HG03457 (cell line): Measurements from ENCODE around the gene NID2.

Source experiments
- ATAC-seq: cut with Tn5 transposase; IDR thresholded peaks from one replicate; pipeline ENCODE4 v1.9.1; 2021; ENCODE audit warnings: moderate number of reproducible peaks; ENCODE audit not compliant: unreplicated experiment

The NID2 gene

DNA sequence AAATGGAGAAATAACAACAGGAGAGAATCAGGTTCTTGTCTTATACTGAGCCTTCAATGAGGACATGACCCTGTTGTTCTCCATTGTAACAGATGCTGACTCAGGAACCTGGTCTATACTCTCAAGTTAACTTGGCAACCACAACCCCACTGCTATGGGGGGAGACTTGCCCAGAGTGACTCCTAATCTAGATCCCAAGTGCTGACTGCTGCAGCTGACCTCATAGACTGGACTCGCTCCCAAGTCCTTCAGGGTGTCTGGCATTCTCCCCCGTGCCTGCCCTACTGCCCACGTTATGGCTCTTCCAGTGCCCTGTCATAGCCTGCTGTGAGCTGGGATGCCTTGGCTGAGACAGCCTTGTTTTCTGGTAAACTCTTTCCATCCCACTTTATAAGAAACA, 37.1 kb downstream of the NID2 start:
- no peak for ATAC-seq

DNA sequence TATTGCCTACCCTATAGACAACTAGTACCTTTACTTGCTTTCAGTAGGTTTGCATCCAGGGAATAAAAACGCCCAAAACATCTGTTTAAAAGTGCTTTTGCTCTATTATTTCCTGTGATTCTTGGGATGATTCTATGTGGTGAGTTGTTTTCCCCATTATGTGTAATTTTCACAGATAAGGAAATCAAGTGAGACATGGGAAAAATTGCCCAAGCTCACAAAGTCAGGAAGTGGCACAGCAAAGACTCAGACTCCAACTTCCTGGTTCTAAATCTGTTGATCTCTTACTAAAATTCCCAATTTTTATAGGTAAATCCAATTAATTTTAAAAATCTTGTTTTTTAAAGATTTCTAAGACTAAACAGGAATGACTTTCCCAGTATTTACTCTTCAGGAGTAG, 39.0 kb downstream of the NID2 start:
- ATAC-seq: no peak

DNA sequence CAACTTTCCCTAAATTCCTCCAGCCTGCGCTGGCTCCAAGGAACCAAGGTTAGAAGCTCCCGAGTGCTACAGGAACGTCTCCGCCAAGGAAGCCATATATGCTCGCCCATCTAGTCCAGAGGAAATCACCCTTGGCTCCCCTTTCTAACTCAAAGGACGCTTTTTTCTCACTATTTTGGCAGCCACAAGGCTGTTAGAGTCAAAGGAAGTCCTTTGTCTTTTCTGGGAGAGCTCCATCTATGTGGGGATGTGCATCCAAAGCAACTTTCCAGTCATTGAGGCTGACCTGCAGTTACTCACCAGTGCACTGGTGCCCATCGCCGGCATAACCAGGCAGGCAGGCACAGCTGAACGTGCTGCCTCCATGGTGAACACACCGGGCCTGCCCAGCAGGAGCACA, 42.0 kb downstream of the NID2 start:
- no peak for ATAC-seq

DNA sequence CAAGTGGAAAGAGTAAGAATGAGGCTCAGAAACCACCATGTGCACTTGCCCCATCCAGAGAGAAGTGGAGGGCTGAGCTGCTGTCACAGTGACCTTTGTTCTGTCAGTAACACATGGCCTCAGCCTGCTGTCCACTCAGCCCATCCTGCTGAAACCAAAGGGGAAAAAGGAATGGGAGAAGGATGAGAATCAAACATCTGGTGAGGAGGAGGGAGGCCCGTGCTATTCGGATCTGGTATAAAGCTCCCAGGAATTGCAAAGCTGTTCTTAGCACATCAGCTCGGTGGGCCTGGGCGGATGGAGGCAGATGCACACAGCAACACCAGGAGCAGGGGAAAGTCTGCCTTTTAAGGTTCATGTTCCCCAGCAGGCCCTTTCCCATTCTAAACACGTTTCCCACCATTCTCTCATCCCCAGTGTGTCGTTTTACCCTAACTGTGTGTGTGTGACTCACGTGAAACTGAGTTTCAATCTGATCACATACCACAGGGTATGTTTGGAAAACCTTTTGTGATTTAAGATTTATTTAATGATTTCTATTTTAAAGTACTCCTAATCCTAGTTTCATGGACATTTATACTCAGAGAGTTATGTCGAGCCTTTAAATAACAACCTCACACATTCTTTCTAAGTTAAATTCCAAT, 42.7 kb downstream of the NID2 start:
- ATAC-seq: no peak

DNA sequence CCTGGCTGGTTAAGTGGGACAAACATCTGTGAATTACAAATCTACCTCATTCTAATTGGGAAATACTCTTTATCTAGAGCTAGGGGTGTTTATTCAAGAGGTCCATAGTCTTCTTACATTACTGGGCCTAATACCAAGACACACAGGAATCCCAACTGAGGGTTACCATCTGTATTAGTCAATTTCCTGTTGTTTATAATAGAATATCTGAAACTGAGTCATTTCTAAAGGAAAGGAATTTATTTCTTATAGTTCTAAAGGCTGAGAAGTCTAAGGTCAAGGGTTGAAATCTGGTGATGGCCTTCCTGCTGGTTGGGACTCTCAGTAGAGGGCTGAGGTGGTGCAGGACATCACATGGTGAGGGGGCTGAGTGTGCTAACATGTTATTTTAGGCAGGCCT, 43.5 kb downstream of the NID2 start:
- no peak for ATAC-seq

DNA sequence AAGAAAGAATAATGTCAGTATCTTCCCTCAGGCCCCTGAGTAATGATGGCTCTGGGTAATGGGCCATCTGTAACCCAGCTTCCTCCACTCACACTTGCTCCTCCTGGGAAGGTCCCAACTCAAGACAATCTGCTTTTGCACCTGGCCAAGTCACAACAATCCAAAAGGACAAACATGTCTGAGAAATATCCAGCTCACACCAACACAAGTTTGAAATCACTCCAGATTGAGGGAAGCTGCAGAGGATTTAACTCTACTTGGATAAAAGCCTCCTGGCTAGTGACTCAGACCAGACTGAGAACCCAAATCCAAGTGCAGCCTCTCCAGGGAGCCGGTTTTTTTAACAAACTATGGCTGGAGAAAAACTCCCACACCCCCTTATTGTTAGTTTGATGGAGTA, 45.3 kb downstream of the NID2 start:
- no peak for ATAC-seq

DNA sequence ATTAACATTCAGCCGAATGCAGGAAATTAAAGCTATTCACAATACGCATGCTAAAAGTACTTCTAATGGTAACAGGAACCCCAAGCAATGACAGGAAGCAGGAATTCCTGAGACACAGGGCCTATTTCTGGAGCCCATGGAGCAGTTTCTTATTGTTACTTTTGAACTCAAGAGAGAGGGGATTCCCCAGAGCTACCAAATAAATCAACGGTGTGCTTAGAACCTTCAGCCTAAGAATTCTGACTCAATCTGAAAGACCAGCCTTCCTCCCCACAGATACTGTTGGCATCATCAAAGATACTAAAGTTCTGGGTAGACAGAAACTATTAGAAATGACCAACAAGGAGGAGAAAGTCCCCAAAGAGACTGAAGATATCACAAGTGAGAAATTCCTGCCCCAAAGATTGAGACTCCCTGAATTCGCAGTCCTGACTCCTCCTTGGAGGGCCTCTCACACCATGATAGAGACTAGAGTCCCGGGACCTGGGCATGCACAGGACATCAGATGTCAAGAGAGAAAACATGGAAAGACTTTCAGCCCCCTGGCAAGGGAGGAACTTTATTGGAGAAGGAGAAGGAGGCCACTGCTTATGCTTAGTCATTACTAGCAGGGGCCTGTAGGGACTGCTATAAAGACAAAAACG, 46.8 kb downstream of the NID2 start:
- peak; percentile 74 for ATAC-seq

DNA sequence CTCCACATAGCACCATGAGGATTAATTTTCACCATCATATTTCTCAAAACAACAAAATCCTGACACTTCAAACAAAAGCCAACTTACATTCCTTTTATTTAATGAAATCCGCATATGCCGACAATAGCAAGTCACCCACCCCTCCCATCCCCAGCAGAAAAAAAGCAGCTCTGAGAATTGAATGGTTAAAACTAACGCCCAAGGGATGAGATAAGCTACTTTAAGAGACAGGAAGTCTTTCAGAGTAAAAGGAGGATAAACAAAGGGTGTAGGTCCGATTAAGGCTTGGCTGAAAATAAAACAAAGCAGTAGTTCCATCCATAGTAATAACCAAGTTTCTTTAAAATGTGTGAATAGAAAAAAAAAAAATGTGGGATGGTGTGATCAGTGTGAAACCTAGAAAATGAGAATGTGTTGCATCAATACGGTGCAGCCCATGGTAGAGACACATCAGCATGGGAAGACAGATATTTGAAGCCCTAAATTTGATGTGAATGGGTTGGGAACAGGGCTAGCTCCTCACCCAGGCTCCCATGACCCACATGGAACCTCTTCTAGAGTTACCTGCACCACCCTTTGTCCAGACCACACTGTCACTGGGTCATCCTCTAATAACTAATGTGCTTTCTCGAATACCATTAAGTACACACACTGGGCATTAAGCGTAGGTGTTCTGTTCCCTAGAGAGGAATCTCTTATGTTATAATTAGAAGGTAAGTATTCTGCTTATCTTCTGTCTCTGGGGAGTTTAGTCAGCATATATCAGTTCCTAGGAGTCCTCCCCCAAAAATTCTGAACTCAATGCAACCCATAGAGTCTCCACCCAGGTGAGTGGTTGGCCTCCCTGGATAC, 47.8 kb downstream of the NID2 start:
- ATAC-seq: no peak

DNA sequence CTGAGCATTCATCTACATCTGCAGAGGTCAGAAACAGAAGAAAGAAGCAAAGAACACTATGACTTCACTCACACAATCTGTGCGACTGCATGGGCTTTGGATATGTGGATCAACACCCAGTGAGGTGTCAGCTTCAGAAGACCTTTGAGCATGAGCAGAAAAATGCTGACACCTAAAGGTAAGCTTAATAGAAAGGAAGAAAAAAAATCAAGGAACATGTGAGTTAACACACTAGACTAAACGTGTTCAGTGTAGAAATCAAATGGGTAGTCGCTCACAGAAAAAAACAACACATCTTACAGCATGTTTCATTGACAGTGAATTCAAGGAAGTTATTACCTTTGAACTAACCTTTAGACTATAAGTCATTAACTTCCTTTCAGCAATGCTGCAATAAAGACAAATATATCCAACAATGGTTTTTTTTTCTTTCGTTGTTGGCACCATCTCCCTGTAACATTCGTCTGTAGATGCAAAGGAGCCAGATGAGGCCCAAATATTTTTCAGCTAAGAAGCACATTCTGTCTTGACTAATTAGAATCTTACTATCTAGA, 48.6 kb downstream of the NID2 start:
- no peak for ATAC-seq

DNA sequence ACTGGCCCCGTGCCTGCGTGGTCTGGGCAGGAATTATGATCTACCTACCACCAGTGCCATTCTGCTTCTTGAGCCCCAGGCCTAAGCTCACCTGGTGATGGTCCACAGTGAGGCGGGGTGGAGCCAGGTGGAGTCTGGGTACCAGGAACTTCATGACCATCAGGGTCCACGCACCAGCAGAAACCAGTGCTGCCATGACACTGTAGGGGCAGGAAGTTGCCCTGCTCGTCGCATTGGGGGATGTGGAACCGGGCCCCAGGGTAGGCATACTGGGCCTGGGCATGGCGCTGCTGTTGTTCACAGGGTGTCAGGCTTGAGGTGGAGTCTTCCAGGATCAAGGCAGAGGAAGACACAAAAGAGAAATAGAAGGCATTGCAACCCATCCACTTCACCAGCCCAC, 49.9 kb downstream of the NID2 start:
- ATAC-seq: no peak

DNA sequence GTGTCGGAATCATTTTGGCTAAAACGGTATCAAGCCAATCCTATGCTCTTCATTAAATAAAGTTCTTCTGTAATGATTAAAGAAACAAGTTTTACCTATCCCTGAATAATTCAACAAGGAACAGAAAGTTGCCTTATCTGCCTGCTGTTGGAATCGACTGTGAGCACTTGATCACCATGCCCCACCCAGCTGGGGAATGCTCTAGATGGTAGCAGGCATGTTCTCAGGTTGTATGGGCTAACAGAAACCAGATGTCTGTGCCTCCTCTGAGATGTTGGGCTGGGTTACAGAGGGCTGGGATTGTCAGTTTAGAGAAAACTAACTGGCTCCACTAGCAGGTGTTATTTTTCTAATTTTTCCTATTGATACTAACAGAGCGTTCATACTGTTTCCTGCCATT, 50.6 kb downstream of the NID2 start:
- no peak for ATAC-seq

DNA sequence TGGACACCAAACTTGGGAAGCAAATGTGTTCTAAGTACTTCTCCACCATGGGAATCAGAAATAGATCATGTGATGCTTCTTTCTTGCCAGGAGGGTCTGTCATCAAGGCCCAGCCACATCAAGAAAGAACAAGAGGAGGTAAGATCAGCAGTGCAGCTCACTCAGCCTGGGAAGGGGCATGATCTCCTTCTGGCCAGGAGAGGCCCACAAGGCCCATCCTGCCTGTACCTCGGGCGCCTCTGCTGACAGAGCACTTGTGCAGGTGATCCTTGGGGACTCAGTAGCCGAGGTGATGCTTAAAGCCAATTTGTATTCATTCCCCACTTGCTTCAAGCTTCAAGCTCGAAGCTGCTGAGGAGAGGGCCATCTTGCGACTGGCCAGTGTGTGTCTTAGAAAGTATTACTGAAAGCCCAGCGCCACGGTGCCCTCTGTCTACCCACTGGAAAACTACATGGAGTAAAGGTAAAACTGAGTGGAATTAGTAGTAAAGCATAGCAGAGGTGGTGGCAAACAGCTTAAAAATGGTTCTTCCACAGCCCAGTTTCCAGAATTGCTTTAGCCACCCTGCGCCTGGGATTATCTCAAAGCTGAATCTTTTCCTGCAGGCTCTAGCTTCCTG, 53.3 kb downstream of the NID2 start:
- no peak for ATAC-seq

DNA sequence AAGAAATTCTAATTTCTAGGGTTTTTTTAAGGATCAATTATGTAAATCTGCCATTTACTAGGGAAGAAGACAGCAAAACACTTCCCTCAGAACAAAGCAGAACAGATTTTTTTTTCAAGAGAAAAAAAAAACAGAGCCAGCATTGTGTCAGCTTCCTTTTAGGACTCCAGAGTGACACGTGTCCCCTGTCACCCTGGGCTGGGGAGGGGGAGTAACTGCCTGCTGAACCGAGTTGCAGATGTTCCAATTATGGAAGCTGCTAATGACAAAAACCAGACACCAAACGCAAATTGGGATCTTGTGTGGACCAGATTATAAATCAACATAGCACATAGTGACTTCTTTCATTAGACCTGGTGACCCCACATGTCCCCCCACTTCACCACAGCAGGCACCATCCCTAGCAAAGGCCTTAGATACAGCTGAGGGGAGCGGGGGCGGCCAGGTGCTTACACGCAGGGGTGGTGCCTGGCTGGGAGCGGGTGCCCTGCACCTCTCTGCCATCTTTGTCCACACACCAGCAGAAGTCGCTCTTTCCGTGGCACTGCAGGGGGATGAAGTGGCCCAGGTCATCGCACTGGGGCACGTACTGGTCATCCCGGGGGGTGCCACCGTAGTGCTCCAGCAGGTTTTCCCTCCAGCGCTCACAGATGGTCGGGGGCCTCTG, 54.1 kb downstream of the NID2 start:
- ATAC-seq: no peak

DNA sequence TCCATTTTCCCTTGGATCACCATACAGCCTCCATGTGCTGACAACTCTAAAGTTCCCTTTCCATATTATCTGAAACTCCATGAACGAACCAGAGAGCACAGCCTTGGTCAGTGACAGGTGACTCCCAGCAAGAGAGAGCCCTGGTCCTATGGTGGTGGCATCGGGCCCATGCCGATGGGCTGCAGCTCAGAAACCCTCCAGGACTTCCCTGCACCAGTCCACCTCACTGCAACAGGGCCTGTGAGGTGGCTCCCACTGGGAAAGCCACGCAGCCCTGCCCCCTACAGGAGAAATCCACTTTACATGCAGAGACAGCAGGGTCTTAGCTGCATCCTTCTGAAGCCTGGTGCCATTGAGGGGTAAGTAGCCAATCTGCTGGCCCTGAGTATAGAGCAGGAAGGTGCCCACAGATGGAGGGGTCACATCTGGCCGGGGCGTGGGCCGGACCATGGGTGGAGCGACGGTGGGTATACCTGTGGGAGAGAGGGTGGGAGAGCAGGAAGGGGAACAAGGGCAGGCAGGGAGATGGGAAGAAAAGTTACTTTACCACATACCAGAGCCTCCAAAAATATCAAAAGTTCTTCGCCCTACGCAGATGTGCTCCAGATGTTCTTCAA, 54.8 kb downstream of the NID2 start:
- no peak for ATAC-seq

DNA sequence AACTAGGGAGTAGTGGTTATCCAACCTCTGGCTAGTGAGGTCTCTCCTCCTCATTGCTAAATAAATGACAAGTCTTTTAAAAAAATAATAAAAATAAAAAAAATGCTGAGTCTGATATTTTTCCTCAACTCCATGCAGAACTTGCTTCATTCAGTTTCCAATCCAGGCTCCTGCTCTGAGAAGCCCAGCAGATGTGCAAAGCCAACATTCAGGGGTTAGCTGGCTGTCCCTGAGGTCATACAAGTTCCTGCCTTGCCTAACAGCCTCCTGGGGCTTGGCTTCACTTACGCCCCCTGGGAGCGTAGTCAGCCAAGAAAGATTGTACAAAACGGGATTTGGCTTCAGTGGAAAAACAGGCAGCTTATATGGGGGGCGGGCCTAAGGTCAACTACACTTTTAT, 56.2 kb downstream of the NID2 start:
- ATAC-seq: no peak

DNA sequence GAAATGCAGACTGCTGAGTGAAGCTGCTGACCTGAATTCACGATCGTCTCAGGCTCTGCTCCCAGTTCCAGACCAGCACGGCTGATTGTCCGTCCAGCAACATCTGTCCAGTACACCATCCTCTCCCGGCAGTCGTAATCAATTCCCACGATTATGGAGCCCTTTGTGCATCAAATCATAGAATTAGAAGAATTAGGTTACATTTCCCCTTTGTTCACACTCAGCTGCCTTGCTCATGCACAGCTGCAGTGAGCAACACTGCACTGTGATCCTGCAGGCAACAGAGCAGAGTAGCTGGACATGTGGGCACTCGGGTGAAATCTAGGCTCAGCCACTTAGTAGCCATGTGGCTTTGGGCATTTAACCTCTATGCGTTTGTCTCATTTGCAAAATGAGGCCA, 57.3 kb downstream of the NID2 start:
- ATAC-seq: no peak

DNA sequence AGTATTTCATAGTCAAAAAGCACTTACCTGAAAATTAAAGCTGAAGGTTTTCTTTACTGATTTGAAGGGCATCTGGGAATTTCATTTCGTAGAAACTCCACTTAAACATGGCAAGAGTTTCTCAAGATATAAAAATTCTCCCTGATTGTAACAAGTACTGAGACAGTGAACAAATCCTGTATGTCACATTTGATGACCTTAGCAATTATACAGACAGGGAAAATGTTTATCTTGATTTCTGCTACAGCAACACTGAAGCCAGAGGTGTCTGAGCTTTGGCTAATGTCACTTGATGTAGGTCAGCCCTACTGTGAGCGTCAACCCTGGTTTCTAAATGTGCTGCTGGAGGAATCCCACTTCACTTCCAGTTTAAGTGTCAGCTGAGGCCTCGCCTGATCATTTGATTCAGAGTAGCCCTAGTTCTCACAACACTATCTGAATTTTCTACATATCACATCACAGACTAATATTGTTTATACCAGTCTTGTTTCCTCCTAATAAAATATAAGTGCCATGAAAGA, 58.6 kb downstream of the NID2 start:
- no peak for ATAC-seq

DNA sequence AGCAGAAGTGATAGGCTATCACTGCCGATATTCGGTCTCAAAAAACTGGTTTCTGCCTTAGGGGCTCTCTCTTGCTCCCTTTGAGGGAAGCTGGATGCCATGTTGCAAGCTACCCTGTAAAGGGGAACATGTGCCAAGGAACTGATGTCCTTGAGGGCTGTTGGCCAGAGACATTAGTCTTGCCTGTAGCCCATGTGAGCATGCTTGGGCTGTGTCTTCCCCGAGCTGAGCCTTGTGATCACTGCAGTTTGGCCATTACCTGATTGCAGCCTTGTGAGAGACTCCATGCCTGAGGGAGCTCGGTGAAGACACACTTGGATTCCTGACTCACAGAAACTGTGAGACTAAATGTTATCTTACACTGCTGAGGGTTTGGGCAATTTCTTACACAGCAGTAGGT, 60.7 kb downstream of the NID2 start:
- ATAC-seq: no peak

DNA sequence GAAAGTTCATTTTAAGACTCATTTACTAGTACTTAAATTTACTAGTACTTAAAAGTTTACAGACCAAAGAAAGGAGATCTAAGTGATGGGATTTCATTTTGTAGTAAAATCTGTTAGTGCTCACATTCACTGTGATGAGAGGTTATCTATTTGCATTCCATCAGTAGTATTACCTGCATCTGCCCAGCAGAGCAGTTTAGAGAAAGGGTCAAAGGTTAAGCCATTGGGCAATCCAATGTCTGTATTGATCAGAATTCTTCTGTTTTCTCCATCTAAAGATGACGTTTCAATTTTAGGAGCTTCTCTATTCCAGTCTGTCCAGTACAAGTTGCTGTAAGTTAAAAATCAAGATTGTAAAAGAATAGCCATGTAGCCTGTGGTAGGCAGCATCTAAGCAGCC, 61.2 kb downstream of the NID2 start:
- ATAC-seq: no peak

DNA sequence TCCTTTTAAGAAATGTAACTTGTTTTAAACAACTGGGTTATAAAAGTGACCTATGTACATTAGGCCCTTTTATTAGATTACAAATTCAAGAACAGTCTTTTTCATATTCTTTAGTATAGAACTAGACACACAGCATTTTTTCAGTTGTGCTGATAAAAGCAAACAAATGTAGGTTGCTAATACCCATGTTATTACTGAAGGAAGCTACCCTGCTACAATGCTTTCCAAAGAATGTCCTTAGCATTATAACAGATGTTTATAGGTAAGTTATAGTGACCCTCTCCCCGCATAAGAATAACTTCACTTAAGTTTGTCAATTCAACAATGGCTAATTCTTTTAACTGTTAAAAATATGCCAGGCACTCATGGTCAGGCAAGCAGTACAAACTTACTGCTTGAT, 61.6 kb downstream of the NID2 start:
- ATAC-seq: no peak
